GM12875 (cell line): ENCODE measurements around the gene NRG2.

ENCODE experiments used
- H3K4me3 ChIP-seq: one replicate; pipeline ENCODE4 v1.5.1; 2011; ENCODE audit warnings: low read depth, low read length, control low read depth
- CTCF ChIP-seq: IDR thresholded peaks from 2 replicates; pipeline ENCODE4 v1.5.1; 2011; ENCODE audit warnings: low read depth, mild to moderate bottlenecking, control low read depth, inconsistent platforms, low read length, moderate library complexity, borderline replicate concordance; ENCODE audit not compliant: insufficient read depth

Gene NRG2

GRCh38 chr5:139896718-139897117 is 146.4 kb downstream of the NRG2 start:
- no peak for TF ChIP-seq CTCF
- no peak overlapping the region for H3K4me3 ChIP-seq

- H3K4me3 ChIP-seq, result no peak overlapping the region
- no peak for TF ChIP-seq CTCF
These were observed 147.5 kb downstream of the NRG2 start for GRCh38 chr5:139895647-139896046.

GRCh38 chr5:139895046-139895445 is 148.1 kb downstream of the NRG2 start:
- TF ChIP-seq CTCF, result no peak
- no peak overlapping the region for H3K4me3 ChIP-seq

GRCh38 chr5:139893873-139894272 is 149.2 kb downstream of the NRG2 start:
- no peak overlapping the region for H3K4me3 ChIP-seq

GRCh38 chr5:139889410-139889809 is 153.7 kb downstream of the NRG2 start:
- no peak overlapping the region for H3K4me3 ChIP-seq
- no peak for TF ChIP-seq CTCF

More at GRCh38 chr5:139893873-139894272, 149.2 kb downstream of the NRG2 start:
- TF ChIP-seq CTCF, result no peak

GRCh38 chr5:139888370-139888769 is 154.7 kb downstream of the NRG2 start:
- TF ChIP-seq CTCF, result no peak
- H3K4me3 ChIP-seq, result no peak overlapping the region

GRCh38 chr5:139886213-139886612 is 156.9 kb downstream of the NRG2 start:
- H3K4me3 ChIP-seq, result no peak overlapping the region
- no peak for TF ChIP-seq CTCF
